GM19324 (cell line): ENCODE measurements around the gene ANKS1B.
"Not testable (repeated sequence)": the region's sequence is repeated elsewhere in the genome, so short reads cannot be mapped to it uniquely, and the experiment has no call there.

Experiments
- ATAC-seq: cut with Tn5 transposase; IDR thresholded peaks from one replicate; pipeline ENCODE4 v1.9.1; 2021; ENCODE audit warnings: mild to moderate bottlenecking, moderate library complexity; ENCODE audit not compliant: unreplicated experiment, low FRiP score

Gene ANKS1B

GRCh38 chr12:99898645-99899044, 86.1 kb downstream of the ANKS1B start:
- no peak for ATAC-seq

- ATAC-seq, result no peak
Measured at GRCh38 chr12:99879439-99879838, 105.3 kb downstream of the ANKS1B start.

- ATAC-seq, result no peak
Measured at GRCh38 chr12:99875081-99875480, 109.7 kb downstream of the ANKS1B start.

GRCh38 chr12:99870085-99870484, 114.7 kb downstream of the ANKS1B start:
- no peak for ATAC-seq

- ATAC-seq, result no peak
Measured at GRCh38 chr12:99861731-99862130, 123.0 kb downstream of the ANKS1B start.

GRCh38 chr12:99859126-99859525, 125.6 kb downstream of the ANKS1B start:
- ATAC-seq, result no peak

- ATAC-seq, result no peak
Measured at GRCh38 chr12:99852666-99853065, 132.1 kb downstream of the ANKS1B start.

- no peak for ATAC-seq
Measured at GRCh38 chr12:99847936-99848335, 136.8 kb downstream of the ANKS1B start.

- no peak for ATAC-seq
Measured at GRCh38 chr12:99834710-99835109, 150.0 kb downstream of the ANKS1B start.

GRCh38 chr12:99833397-99833796, 151.3 kb downstream of the ANKS1B start:
- no peak for ATAC-seq

GRCh38 chr12:99824900-99825542, 159.7 kb downstream of the ANKS1B start:
- ATAC-seq, result no peak

GRCh38 chr12:99822273-99822672, 162.5 kb downstream of the ANKS1B start:
- no peak for ATAC-seq

- no peak for ATAC-seq
Measured at GRCh38 chr12:99810718-99811593, 173.8 kb downstream of the ANKS1B start.

GRCh38 chr12:99809909-99810308, 174.8 kb downstream of the ANKS1B start:
- ATAC-seq, result no peak

GRCh38 chr12:99806304-99806703, 178.4 kb downstream of the ANKS1B start:
- no peak for ATAC-seq

GRCh38 chr12:99804715-99805114, 180.0 kb downstream of the ANKS1B start:
- ATAC-seq, result no peak

GRCh38 chr12:99800605-99801004, 184.1 kb downstream of the ANKS1B start:
- no peak for ATAC-seq

- ATAC-seq, result not testable (repeated sequence)
Measured at GRCh38 chr12:99797931-99798330, 186.8 kb downstream of the ANKS1B start.

GRCh38 chr12:99783421-99783820, 201.3 kb downstream of the ANKS1B start:
- no peak for ATAC-seq

GRCh38 chr12:99772274-99772673, 212.5 kb downstream of the ANKS1B start:
- ATAC-seq, result no peak

GRCh38 chr12:99771659-99772058, 213.1 kb downstream of the ANKS1B start:
- no peak for ATAC-seq
